Astrocyte (in vitro differentiated cells and primary cell): Measurements from ENCODE around the gene CERT1. TPM values are rescaled to one million over a fixed set of nuclear protein-coding genes. Genes with fewer than 3 reads are reported as not detected.
"Not testable (repeated sequence)": the region's sequence is repeated elsewhere in the genome, so short reads cannot be mapped to it uniquely, and the experiment has no call there.

Source experiments
- DNase-seq: peaks from one replicate; pipeline ENCODE4 v3.0.0-alpha.2; 2010; ENCODE audit warnings: low read depth
- FAIRE-seq: peaks from 2 replicates; lab custom pipeline; 2011; peaks lifted over from hg19 to GRCh38; lab: Jason Lieb, UNC
- H2AFZ ChIP-seq: 2 replicates; pipeline ENCODE4 v1.6.0; 2012; ENCODE audit warnings: low read depth, low read length, inconsistent platforms
- H3K27ac ChIP-seq: 2 replicates; pipeline ENCODE4 v1.5.1; 2011; ENCODE audit warnings: low read depth, low read length, inconsistent platforms
- H3K27me3 ChIP-seq: 2 replicates; pipeline ENCODE4 v1.6.0; 2011; ENCODE audit warnings: low read length, inconsistent platforms; ENCODE audit not compliant: insufficient read depth
- H3K36me3 ChIP-seq: 2 replicates; pipeline ENCODE4 v1.5.1; 2011; ENCODE audit warnings: low read length, inconsistent platforms; ENCODE audit not compliant: insufficient read depth
- H3K4me1 ChIP-seq: 2 replicates; pipeline ENCODE4 v1.5.1; 2011; ENCODE audit warnings: low read length, inconsistent platforms; ENCODE audit not compliant: insufficient read depth
- H3K4me2 ChIP-seq: 2 replicates; pipeline ENCODE4 v1.6.0; 2012; ENCODE audit warnings: low read length, inconsistent platforms
- H3K4me3 ChIP-seq: 2 replicates; pipeline ENCODE4 v1.5.1; 2011; ENCODE audit warnings: low read depth, mild to moderate bottlenecking, low read length, inconsistent platforms; ENCODE audit not compliant: insufficient read depth
- H3K79me2 ChIP-seq: 2 replicates; pipeline ENCODE4 v1.6.0; 2012; ENCODE audit warnings: mild to moderate bottlenecking, low read length, inconsistent platforms; ENCODE audit not compliant: insufficient read depth
- H3K9ac ChIP-seq: 2 replicates; pipeline ENCODE4 v1.6.0; 2012; ENCODE audit warnings: mild to moderate bottlenecking, low read length, inconsistent platforms
- H3K9me3 ChIP-seq: 2 replicates; pipeline ENCODE4 v1.5.1; 2012; ENCODE audit warnings: low read depth, mild to moderate bottlenecking, low read length, inconsistent platforms; ENCODE audit not compliant: insufficient read depth
- H4K20me1 ChIP-seq: 2 replicates; pipeline ENCODE4 v1.6.0; 2012; ENCODE audit warnings: low read length, inconsistent platforms; ENCODE audit not compliant: insufficient read depth
- H3K27ac Mint-ChIP-seq: one replicate; pipeline ENCODE4 v1.8.0; 2021; ENCODE audit warnings: mild to moderate bottlenecking, mixed read lengths; ENCODE audit not compliant: unreplicated experiment
- H3K27me3 Mint-ChIP-seq: one replicate; pipeline ENCODE4 v1.8.0; 2021; ENCODE audit warnings: low read depth, mixed read lengths; ENCODE audit not compliant: unreplicated experiment
- H3K36me3 Mint-ChIP-seq: one replicate; pipeline ENCODE4 v1.8.0; 2021; ENCODE audit warnings: low read depth, mixed read lengths; ENCODE audit not compliant: unreplicated experiment
- H3K4me1 Mint-ChIP-seq: one replicate; pipeline ENCODE4 v1.8.0; 2021; ENCODE audit warnings: low read depth, mixed read lengths; ENCODE audit not compliant: unreplicated experiment
- H3K4me3 Mint-ChIP-seq: one replicate; pipeline ENCODE4 v1.8.0; 2021; ENCODE audit warnings: mild to moderate bottlenecking, moderate library complexity, mixed read lengths; ENCODE audit not compliant: unreplicated experiment
- H3K9me3 Mint-ChIP-seq: one replicate; pipeline ENCODE4 v1.8.0; 2021; ENCODE audit warnings: mild to moderate bottlenecking, mixed read lengths; ENCODE audit not compliant: unreplicated experiment
- CTCF ChIP-seq: IDR thresholded peaks from 2 replicates; pipeline ENCODE4 v1.5.1; 2011; ENCODE audit warnings: low read depth, mild to moderate bottlenecking, inconsistent platforms, low read length, moderate library complexity; ENCODE audit not compliant: insufficient read depth
- EZH2 ChIP-seq: IDR thresholded peaks from 2 replicates; pipeline ENCODE4 v1.6.1; 2012; ENCODE audit warnings: mild to moderate bottlenecking, low read length, inconsistent platforms; ENCODE audit not compliant: insufficient read depth
- total RNA-seq: library from RNA; stranded (reverse); gene quantifications from 2 replicates; pipeline ENCODE4 v1.2.1, GENCODE V29; 2021

The CERT1 gene
- total RNA-seq, 1 donor from 2014 or later: 29.6 TPM

GRCh38 chr5:75534734-75535133 lies 23.3 kb upstream of the CERT1 start:
- Mint-ChIP-seq H3K27ac (no peak overlapping the region), H3K4me1 (peaks cover 29% of the 10 kb centered on the region), H3K27me3 (no peaks in the 10 kb centered on the region), H3K4me3 (no peak overlapping the region), H3K9me3 (peaks cover 18% of the 10 kb centered on the region), H3K36me3 (peaks cover 21% of the 10 kb centered on the region)
- no peaks in the 10 kb centered on the region for H3K4me1 ChIP-seq
- no peak overlapping the region for H3K9ac ChIP-seq
- H3K36me3 ChIP-seq: no peaks in the 10 kb centered on the region
- FAIRE-seq: peak; percentile 63
- H2AFZ ChIP-seq: no peak overlapping the region
- no peak for TF ChIP-seq EZH2
- no peak for TF ChIP-seq CTCF
- peaks cover 81% of the 10 kb centered on the region for H3K79me2 ChIP-seq
- no peak for DNase-seq
- no peak overlapping the region for H3K4me2 ChIP-seq
- peaks cover 20% of the 10 kb centered on the region for H4K20me1 ChIP-seq
- no peak overlapping the region for H3K27ac ChIP-seq
- no peaks in the 10 kb centered on the region for H3K27me3 ChIP-seq
- no peak overlapping the region for H3K4me3 ChIP-seq
- H3K9me3 ChIP-seq: peaks cover 3% of the 10 kb centered on the region

- not testable (repeated sequence) for FAIRE-seq, H3K9ac ChIP-seq, H3K4me3 ChIP-seq, H3K4me1 ChIP-seq, H3K27me3 Mint-ChIP-seq, H2AFZ ChIP-seq, H3K27me3 ChIP-seq, H3K36me3 ChIP-seq, H3K9me3 ChIP-seq, H3K4me3 Mint-ChIP-seq
- peak; percentile 90 for DNase-seq
- Histone ChIP-seq H3K79me2 (peaks cover 80% of the 10 kb centered on the region), H3K4me2 (peak overlapping the region; percentile 27), H4K20me1 (peaks cover 21% of the 10 kb centered on the region), H3K27ac (peak overlapping the region; percentile 54)
- Mint-ChIP-seq H3K4me1 (peaks cover 26% of the 10 kb centered on the region), H3K36me3 (peaks cover 24% of the 10 kb centered on the region), H3K27ac (peak overlapping the region; percentile 75), H3K9me3 (peaks cover 18% of the 10 kb centered on the region)
Observed at GRCh38 chr5:75533716-75534115, 22.3 kb upstream of the CERT1 start.

GRCh38 chr5:75532190-75532589 lies 20.8 kb upstream of the CERT1 start:
- TF ChIP-seq EZH2 (no peak), CTCF (no peak)
- DNase-seq (no peak), FAIRE-seq (no peak)
- Histone ChIP-seq H3K79me2 (peaks cover 79% of the 10 kb centered on the region), H3K4me2 (no peak overlapping the region), H2AFZ (no peak overlapping the region), H3K9me3 (peaks cover 3% of the 10 kb centered on the region), H3K27ac (no peak overlapping the region), H3K36me3 (no peaks in the 10 kb centered on the region), H3K4me1 (no peaks in the 10 kb centered on the region), H3K9ac (no peak overlapping the region), H3K4me3 (no peak overlapping the region), H3K27me3 (no peaks in the 10 kb centered on the region), H4K20me1 (peaks cover 22% of the 10 kb centered on the region)
- Mint-ChIP-seq H3K4me1 (peaks cover 24% of the 10 kb centered on the region), H3K9me3 (peaks cover 18% of the 10 kb centered on the region), H3K27me3 (no peaks in the 10 kb centered on the region), H3K36me3 (peaks cover 24% of the 10 kb centered on the region), H3K4me3 (no peak overlapping the region), H3K27ac (no peak overlapping the region)
